Pons (tissue), 1 donor: ENCODE data around the gene PDE4B.
A peak's percentile ranks its signal among the peaks of the same experiment; 100 is the strongest.

Source experiments
- DNase-seq: peaks from one replicate; pipeline ENCODE4 v3.0.0-alpha.2; 2016; ENCODE audit warnings: low spot score

PDE4B gene

DNA sequence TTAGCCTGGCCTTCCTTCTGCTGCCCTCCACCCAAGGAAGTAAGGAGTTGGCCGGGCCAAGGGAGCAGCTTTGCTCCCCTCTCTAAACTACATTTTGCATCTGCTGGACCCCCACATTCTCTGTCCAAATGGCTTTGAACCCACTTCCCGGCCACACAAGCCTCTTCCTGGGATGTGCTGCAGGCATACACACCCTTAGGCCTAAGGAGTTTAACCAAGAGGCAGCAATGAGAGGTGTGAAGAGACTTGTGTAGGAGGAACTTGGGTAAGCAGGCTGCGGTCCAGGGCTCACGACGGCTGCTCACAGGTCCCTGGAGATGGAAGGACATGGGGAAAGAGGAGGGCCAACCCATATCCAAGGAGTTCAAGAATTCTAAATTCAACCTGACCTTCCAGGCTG, 544.6 kb downstream of the PDE4B start:
- DNase-seq: no peak

DNA sequence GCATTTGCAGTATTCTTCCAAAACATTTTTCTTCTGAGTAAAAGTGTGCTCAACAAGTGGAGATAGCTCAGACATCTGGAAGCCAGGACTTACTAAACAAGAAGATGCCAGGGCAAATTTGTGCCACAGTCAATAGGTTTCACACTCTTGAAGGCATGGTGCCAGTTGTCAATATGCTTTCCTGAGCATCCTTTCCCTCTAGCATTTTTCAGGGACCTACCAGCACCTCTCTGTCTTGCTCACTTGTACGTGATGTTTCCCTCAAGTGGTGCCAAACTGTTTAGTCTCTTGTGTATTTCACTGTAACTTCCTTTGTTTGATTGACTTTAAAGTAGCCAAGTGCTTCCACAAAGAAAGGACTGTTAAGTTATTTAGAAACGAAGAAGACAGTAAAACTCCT, 547.2 kb downstream of the PDE4B start:
- DNase-seq: peak; percentile 90

DNA sequence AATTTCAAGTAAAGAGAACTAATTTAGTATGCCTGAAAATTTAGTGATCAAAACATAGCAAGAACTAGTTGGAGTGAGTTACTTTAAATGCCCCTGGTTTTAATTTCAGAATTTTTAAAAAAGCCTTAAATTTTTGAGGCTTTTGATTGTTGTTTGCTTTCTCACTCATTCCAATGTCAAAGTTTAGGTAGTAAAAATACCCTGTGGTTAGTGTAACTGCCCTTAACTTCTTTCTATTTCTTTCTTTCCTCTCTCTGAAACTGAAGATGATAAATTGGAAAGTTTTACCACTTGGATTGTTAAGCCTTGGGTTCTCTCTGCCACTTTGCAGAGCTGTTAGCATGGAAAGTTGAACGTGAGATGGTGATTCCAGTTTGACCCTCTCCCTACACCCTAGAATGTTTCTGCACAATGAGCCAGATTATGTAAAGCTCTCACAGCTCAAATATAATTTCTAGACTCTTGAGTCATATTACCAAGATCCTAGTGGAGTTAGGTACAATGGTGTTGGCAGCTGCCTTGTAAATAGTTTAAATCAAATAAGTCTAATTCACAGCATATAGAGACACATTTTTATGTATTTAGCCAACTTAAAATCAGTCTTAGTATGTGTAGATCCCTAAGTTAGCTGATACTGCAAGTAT, 548.9 kb downstream of the PDE4B start:
- DNase-seq: no peak

DNA sequence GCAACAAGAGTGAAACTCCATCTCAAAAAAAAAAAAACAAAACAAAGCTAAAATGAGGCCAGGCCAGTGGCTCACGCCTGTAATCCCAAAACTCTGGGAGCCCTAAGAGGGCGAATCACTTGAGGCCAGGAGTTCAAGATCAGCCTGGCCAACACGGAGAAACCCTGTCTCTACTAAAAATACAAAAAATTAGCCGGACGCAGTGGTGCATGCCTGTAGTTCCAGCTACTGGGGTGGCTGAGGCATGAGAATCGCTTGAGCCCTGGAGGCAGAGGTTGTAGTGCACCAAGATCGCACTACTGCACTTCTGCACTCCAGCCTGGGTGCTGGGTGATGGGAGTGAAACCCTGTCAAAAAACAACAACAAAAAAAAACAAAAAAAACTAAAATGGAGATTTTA, 550.0 kb downstream of the PDE4B start:
- no peak for DNase-seq

DNA sequence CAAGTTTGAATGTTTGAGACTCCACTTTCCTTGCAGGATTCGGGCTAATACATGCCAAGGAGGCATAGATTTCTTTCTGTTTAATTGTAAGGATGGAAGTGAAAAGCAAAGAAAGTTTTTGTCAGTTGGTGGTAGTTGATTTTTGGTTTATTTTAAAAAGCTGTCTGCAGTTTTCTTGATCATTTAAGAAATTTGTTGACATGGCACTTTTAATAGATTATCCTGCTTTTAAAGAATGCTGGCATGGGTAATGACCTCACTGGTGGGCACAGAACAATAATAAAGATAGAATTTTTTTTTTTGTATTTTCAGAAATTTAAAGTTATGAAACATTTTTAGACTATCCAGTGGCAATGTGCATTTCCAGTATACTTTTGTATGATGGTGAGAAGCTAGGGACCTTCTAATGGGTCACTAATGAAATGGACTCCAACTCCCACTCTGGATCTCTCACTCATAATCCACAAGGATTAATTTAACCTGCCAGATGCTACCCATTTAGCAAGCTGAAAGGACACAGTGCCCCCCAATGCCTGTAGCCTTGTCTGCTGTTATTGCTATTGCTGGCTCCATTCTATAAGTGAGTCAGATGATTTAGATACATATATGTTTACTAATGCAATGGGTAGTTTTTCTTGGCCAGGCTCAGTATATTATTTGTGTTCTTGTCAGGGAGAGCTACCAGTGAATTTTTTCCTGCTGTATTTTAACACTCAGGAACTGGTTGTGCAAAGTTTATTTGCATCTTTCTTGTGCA, 551.1 kb downstream of the PDE4B start:
- DNase-seq: no peak

DNA sequence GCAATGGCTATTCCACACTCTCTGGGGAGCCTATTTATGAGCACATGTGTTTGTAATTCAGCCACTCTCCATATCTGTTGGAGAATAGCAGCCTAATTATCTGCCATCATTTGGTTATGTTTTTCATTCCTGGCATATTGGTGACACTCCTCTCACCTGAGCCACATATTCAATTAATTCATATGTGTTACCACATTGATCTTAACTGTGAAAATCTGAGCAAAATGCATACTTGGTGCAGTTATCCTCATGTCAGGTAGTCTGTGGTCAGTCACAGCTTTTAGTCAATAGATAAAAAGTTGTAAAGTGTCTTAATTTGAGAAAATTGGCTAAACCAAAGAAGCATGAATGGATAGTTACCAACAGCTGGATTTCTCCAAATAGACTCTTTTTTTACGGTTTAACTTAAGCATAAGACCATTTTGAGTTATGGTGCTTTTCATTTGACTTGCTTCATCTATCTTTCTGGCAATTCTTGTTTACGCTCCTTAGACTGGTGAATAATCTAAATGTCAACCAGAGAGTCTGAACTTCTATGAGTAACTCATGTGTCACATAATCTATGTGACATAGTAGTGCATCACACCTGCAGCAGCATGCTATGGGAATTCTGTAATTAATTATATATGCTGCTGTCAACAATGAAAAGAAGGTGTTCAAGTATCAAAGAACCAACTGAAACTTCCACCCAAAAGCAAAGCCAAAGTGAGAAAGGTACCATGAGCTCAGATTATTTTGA, 553.5 kb downstream of the PDE4B start:
- no peak for DNase-seq

DNA sequence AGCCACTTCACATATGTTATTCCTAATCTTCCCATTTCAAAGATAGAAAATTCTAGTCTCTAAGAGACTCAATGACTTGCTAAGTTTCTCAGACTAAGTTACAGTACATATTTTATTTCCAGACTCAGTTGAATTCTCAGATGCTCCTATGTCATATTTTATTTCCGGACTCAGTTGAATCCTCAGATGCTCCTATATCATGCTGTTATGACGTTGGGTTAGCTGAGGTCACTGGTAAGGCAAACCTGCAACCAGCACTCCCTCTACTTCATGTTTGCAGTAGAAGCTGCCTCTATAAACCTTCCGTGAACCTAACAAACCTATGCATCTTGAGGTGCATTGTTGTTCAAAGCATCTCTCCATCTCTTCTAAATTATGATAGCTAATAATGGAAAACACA, 554.2 kb downstream of the PDE4B start:
- no peak for DNase-seq

DNA sequence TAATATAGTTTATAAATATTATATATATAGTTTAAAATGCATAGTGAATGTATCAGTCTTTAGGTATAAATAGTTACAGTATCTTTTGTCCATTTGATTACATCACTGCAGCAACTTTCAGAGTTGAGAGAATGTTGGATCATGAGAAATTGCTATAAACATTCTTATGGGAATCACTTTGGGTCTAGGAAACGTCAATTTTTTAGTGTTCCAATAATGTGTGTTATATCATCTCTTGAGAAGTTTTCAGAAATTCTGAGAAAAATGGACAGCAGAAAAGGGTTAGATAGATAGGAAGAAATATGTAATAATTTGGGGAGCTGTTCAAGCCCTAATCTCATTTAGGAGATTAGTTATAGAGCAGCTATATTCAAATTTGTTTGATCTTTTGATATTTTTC, 556.1 kb downstream of the PDE4B start:
- DNase-seq: no peak

DNA sequence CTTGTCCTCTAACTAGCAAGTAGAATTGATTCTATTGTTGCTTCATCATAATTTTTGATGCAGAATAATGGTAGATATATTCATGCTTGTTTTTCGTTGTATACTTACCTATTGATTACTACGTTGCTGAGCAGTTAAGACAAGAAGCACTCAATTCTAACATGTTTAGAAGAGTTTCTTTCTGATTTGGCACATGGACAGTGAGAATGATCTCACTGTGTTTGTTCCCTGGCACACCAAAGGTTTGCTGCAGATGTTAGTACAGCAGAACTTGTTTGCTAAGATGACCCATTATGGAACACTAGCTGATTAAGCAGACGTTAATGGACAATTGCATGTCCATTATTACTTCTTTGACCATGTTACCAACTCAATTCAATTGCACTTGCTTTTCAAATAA, 556.5 kb downstream of the PDE4B start:
- peak; percentile 84 for DNase-seq

DNA sequence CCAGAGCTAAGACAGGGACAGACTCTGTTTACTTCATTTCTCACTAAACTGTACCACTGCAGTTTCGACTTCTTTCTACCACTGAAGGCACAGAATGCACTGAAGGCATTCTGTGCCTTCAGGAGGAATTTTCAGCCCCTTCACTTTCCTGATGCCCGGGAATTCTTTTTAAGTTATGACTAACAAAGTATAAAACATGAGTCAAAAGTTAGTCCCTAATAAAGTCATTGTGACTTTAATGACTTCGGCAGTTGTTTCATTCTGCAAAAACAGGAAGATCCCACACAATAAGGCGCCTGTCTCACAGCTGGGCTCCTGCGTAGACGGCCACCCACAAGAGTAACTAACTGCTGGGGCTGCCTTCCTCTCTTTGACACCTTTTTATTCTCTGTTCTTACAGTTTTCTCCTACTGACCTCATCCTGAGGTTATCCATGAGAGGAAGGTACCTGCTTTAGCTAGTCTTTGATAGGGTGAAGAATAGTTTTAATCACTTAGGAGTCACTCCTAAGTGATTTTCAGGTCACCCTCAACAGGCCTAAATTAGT, 557.4 kb downstream of the PDE4B start:
- DNase-seq: peak; percentile 84

DNA sequence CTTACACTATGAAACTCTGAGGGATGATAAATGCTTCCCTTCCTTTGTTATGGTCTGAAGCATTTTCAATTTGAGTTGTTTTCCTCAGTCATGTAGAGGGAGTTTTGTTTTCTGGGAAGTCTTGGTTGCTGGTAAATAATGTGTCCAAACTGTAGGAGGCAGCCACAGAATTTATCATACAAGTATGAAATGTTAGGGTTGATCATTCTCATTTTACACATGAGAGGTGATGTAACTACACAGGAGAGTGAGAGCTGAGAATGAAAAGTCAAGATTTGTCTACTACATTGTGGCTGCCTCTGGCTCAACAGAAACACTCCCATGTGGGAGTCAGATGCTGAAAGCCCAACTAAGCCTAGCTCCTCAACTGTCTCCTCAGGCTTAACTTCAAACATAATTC, 558.8 kb downstream of the PDE4B start:
- DNase-seq: no peak

DNA sequence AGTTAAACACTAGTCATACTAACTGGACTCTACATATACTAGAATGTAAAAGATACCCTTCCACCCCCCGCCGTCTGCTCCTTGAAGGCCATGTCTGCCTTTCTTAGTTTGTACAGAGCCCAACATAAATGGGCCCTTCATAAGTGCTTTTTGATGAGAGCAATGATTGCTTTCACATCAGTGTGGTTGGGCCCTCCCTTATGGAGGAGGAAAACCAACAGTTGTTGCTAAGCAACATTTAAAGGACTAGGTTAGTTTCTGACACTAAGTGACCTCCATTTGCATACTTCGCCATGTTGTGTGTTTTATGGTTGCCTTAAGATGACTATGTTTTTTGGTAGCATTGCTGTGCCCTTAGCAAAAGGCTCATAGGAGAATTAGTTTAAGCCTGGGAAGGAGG, 559.2 kb downstream of the PDE4B start:
- no peak for DNase-seq

DNA sequence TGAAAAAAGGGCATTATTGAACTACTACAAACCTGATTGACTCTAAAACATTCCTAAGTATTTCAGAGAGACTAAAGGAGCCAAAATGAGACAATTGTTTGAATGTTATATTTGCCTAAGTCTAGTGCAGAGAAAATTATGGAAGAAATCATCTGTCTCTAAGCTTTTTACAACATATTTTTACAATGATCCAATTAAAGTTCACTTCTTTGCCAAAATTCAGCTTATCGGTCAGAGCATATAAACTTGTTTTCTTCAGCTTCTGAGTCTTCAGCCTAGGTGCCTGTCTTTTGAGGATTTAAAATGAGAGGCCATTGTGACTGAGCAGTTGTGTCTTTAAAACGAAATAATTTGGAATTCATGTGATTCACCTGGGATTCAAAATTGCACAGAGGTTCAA, 560.1 kb downstream of the PDE4B start:
- no peak for DNase-seq

DNA sequence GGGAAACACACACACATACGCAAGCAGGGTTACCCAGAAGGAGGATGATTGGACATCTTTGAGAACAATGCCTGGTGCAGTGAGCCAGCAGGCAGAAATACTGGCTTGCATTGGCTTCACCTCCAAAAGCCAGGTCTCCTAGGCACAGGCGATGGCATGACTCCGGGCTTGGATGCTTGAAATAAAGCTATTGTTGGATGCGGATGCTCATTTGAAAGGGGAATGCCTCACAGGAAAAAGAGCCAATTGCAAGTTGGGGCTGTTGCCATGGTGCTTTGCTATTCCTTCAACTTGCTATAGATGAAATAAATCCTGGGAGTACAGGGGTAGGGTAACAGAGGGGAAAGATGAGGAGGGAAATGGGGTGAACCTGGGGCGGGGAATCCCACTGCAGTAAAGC, 560.6 kb downstream of the PDE4B start:
- peak; percentile 87 for DNase-seq

DNA sequence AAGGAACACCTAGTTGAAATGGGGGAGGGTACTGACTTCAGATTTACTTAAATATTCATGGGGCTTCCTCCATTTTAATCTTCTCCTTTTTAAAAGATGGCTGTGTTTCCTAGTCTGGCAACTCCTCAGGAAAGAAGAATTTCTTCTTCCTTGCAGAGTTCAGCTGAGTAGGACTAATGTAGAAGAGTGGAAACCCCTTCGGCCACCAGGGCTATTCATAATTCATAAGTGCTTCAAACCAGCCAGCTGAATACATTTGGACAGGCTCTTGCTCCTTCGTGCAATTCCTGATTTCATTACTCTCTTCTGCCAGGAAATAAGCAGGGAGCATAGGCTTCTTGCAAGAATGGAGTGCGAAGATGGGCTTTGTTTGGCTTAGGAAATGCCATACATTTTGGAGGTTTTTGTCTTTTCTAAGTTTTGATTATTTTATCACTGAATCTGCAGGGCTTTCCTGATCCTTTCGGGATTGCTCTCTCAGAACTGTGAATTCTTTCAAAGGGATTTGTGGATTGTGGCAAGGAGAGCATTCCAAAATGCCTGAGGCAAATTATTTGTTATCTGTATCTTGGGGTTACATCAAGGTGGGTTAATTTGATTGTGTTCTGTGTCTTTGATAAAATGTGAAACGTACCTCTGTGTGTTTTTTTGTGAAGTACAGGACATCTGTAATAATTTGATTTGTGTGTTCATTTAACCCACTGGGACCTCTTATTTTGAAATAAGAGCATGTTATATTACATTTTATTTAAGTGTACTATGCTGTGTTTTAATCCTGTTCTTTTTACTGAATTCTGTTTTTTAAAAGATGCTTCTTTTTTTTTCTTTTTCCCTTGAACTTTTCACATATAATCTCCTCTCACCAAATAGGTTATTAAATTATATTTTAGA, 561.9 kb downstream of the PDE4B start:
- DNase-seq: no peak

DNA sequence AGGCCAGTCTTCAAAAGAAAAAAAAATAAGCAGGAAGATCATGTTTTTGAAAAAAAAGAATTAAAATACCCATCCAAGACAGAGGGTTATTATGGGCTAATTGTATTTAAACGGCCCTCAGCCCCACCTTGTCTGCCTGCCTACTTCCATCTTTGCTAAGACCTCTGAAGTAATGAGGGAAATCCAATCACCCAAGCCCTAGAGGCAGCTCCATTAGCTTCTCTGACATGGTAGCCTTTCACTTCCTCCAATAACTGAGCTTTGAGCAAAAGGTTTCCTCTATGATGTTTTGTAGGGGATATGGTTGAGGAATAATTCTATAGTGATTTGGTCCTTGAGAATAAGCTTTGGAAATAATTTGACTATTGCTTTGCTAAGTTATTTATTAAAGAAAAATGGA, 563.1 kb downstream of the PDE4B start:
- DNase-seq: no peak

DNA sequence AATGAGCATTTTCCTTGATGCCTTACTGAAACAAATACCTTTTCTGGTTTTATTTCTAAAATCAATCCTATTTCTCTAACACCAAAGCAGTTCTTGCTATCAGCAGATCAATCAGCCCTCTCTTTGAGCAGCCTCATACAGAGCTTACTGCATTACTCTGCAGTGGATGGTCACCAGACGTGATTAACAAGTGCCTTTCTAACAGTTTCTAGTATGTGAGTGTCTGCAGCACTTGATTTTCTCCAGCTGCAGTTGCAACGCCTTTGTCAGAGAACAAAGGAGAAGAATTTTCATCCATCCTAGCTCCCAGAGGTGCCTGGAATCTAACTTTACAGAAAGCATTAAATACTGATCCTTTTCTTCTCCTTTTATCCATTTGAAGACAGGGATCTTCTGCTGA, 563.9 kb downstream of the PDE4B start:
- peak; percentile 60 for DNase-seq

DNA sequence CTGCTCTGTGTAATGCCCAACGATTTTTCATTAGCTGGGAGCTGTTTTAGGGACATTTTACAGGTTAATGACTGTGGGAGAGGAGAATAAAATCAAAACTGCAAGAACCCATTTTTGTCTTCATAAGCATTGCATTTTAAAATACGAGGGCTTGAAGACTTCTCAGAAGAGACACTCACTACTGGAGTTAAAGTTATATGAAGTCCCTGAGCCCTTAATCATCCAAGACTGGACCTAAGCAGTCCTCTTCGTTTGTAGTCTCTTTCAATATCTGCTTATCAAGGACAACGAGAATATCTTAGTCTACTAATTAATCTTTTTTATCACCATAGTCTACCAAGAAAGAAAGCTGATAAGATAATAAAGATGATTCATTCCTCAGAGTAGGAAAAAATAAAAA, 564.3 kb downstream of the PDE4B start:
- no peak for DNase-seq

DNA sequence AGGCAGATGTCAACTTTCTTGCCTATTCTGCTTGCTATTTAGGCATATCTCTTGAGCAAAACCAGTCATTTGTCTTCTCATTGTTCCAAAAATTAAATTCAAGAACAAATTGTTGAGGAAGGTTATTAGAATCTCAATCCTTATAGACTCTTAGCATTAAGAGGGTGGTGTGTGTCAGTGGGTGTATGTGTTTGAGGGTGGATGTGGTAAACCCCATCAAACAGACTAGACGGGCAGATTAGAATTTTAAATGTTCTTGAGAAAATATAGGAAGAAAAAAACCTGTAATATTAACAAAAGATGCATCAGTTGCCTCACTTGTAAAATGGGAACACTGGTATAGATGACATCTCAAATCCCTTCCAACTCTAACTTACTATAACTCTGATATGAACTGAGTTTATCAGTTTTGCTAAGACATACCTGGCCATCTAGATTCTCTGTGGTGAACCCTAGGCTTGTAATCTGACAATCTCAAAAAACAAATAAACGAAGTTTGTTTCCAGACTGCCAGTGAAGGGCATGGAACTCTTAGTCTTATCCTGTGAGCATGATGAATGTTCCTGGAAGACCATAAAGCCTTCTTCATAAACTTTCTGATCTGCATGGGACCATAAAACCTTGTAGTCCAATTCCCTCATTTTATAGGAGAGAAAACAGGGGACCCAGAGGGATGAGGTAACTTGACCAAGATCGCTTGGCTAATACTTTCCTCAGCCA, 564.9 kb downstream of the PDE4B start:
- no peak for DNase-seq

DNA sequence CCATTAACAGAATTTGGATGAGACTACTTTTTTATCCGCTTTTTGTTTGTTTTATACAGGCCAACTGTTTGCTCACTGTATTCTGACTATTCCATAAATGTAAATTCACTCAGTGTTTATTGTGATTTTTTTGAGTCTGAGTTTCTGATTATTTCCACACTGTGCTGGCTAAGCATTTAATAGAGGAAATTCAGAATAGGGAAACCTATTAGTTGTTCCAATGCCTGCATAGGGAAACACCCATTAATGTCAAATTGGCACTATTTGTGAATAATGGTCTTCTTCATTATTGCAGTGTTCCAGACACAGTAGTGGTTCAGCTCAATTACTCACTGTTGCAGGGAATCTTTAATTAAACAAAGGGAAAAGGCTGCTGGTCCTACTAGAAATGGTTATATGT, 566.6 kb downstream of the PDE4B start:
- no peak for DNase-seq

DNA sequence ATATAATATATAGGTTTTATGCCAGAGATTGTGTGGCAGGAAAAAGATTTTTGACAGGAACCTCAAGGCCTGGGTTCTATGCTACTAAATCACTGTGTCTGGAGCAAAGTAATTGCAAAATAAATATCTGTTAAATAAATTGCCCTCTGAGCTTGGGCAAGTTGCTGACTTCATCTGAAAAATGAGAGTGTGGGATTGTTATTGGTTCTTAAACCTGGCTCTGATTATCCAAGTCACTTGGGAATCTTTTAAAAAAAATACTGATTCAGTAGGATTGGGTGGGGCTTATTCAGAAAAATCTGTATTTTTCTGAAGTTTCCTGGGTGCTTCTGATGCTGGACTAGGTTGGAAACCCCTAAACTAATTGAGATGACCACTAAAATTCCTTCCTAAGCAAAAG, 567.1 kb downstream of the PDE4B start:
- DNase-seq: no peak
